ENCODE data around the gene DCHS1.
"Not testable (repeated sequence)": the region's sequence is repeated elsewhere in the genome, so short reads cannot be mapped to it uniquely, and the experiment has no call there.

The DCHS1 gene, protein sequence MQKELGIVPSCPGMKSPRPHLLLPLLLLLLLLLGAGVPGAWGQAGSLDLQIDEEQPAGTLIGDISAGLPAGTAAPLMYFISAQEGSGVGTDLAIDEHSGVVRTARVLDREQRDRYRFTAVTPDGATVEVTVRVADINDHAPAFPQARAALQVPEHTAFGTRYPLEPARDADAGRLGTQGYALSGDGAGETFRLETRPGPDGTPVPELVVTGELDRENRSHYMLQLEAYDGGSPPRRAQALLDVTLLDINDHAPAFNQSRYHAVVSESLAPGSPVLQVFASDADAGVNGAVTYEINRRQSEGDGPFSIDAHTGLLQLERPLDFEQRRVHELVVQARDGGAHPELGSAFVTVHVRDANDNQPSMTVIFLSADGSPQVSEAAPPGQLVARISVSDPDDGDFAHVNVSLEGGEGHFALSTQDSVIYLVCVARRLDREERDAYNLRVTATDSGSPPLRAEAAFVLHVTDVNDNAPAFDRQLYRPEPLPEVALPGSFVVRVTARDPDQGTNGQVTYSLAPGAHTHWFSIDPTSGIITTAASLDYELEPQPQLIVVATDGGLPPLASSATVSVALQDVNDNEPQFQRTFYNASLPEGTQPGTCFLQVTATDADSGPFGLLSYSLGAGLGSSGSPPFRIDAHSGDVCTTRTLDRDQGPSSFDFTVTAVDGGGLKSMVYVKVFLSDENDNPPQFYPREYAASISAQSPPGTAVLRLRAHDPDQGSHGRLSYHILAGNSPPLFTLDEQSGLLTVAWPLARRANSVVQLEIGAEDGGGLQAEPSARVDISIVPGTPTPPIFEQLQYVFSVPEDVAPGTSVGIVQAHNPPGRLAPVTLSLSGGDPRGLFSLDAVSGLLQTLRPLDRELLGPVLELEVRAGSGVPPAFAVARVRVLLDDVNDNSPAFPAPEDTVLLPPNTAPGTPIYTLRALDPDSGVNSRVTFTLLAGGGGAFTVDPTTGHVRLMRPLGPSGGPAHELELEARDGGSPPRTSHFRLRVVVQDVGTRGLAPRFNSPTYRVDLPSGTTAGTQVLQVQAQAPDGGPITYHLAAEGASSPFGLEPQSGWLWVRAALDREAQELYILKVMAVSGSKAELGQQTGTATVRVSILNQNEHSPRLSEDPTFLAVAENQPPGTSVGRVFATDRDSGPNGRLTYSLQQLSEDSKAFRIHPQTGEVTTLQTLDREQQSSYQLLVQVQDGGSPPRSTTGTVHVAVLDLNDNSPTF (N-terminal part only)

DNA sequence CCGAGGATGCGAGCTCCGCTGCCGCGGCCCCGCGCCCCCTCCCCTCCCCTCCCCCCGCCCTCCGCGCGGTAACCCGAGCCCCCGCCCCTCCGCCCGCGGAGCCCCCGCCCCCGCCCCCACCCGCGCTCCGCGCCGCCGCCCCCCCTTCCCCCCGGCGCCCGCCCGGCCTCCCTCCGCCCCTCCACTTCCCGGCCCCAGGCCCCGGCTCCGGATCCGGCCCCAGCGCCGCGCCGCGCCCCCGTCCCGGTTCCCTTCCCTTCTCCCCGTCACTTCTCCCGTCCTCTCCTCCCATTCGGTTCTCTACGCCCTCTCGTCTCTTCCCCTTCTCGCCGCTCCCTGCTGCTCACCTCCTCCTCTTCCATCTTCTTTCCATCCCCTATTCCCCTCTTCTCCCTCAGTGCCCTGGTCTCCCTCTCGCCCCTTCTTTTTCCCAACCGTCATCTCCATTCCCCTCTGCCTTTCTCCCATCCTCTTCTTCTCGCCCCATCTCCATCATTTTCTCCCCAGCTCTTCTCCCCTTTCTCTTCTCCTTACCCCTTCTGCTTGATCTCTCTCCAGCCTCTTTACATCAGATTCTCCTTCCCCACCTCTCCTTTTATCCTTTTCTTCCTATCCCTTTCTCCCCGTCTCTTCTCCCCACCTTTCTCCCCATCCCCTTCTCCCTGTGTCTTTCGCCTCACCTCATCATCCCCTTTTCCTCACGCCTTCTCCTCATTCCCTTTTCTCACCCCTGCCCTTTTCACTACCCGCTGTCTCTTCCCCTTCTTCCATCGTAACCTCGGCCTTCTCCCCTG lies at the start of gene DCHS1:
Gene DCHS1, minus strand, starts transcription at position 20 of the 794 bp plus-strand sequence. CDS start 14,196 bp downstream, outside the sequence.
- DNase-seq: no peak

DNA sequence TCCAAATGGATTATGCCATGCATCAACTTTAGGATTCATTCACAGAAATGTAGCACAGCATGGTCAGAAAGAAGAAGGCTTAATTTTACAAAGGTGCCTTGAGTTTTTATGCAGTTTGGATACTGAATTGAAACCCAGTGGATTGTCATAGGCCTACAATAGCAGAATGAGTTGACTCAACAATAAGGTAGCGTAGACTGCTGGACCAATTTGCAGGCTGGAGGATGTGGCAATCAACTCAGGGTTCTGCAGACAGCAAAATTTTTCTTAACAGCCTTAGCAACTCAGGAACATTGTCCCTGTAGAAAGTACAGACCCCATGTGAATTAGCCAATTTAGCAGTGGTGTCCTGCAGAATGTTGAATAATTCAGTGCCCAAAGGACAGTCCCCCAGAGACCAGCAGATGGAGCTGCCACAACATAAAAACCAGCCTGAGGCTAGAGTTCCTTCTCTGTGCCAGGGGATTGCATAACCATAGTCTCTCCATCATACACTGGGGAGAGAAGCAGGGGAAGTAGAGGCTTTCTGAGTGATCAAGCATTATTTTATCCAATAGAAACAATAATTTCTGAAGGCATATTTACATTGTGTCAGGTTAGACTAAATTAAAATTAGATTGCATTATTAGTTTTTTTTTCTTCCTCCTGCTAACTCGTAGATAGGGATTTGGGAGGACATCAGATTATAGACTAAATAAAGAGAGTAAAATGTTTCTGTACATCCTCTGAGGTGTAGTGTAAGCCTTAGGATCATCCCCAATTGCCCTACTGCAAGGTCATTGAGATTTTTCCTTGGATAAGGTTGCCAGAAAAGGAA lies 47.8 kb upstream of the DCHS1 start:
- DNase-seq: no peak

DNA sequence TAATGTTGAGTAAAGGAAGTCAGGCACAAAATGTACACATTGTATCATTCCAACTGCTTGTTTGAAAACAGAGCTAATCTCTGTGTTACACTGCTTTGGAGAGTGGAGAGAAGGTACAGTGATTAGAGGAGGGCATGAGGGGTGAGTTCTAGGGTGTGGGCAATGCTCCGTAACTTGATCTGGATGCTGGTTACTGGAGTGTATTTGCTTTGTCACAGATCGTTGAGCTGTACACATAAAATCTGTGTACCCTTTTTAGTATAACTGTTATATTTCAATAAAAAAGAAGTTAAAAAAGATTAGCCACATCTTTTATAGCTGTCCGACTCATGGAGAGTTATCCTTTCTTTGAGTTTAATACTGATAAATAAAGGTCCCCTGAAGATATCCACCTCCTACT lies 46.3 kb upstream of the DCHS1 start:
- not testable (repeated sequence) for DNase-seq

DNA sequence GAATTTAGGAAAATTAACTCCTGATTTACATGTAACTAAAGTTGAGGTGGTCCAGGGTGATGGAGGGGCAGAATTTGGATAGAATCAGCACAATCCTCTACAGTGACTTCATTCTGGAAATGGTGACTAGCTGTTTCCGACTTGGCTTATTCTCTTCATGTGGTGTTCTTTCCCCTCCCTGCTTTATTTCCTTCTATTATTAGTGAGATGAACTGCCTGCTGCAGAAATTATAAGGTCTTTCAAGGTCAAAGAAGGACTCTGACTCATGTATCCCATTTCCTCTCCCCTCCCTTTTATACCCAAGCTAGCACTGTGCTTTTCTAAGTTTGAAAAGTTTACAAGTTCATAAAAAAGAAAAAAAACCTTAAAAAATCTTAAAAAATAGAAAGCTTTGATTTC lies 39.8 kb upstream of the DCHS1 start:
- DNase-seq: no peak

DNA sequence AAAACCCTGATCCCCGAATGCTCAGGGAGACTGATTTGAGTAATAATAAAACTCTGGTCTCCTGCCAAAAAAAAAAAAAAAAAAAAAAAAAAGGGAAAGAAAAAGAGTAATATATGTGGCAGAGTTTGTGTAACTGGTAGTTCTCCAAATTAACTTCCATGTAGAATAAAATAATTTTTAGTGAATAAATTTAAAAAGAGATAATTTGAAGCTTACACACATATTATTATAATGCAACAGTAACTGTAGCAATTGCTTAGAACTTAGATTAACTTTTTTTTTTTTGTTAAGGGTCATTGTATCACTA lies 38.6 kb upstream of the DCHS1 start:
- no peak for DNase-seq

DNA sequence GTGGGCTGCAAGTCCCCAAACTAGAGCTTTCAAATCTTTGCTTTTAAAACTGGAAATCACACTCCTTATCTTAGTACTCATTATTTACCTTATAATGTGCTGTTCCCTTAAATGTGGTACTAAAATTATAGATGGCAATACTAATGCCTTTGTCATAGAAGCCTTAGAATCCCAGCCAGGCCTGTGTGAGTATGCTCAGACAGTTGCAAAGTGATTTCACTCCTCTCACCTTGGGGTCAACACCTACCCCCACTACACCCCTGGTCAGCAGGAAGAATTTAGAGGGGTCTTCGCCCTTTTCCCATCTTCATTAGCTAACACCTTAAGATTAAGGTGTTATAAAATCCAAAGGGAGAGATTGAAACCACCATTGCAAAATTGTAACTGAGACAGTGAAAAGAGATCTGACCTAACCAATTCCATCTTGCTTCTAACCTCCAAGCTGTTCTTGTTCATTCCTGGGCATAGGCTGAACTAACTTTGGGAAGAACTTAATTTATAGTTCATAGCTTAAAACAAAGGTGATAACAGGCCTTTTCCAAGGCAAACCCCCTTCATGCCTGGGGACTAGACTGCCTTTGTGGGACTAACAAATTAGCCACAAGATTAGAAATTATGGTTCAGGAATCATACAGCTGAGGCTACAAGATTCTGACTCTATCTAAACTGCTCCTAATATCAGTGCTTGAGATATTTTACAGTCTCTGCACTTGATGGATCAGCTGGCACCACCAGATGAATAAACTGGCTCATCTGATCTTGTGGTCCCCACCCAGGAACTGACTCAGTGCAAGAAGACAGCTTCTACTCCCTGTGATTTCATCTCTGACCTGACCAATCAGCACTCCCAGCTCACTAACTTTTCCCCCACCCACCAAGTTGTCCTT lies 38.0 kb upstream of the DCHS1 start:
- no peak for DNase-seq

DNA sequence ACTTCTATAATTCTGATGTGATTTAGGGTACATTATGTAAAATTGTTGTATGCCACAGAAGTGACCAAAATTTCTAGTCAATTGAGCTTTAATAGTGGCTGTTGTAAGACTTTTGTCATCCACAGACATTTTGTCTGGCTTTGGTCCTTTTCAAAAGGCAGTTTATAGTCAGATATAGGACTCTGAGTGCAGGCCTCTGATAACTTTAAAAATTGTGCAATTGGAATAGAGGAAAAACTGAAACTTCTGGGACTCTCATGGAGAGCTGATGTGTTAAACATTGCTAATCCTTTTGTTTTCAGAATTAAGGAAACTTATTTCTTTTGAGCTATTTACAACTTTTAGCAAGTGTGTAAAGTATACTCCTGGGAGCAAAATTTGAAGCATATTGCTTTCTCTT lies 36.5 kb upstream of the DCHS1 start:
- no peak for DNase-seq

DNA sequence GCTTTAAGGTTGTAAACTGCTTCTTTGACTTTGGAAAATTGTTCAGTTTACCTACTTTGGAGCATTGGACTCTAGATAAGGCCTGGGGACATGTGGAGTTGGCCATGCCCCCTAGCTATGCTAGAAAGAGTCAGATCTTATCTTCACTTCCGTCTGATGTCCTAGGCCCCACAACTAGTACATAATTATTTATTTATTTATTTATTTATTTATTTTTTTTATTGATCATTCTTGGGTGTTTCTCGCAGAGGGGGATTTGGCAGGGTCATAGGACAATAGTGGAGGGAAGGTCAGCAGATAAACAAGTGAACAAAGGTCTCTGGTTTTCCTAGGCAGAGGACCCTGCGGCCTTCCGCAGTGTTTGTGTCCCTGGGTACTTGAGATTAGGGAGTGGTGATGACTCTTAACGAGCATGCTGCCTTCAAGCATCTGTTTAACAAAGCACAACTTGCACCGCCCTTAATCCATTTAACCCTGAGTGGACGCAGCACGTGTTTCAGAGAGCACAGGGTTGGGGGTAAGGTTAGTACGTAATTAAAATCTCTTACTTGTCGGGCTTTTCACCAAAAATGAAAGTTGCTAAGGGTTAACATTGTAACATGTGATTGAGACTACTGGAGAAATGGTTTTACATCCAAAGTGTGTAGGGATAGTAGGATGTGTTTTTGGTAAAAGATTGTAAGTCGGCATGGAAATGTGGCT lies 35.0 kb upstream of the DCHS1 start:
- DNase-seq: not testable (repeated sequence)

DNA sequence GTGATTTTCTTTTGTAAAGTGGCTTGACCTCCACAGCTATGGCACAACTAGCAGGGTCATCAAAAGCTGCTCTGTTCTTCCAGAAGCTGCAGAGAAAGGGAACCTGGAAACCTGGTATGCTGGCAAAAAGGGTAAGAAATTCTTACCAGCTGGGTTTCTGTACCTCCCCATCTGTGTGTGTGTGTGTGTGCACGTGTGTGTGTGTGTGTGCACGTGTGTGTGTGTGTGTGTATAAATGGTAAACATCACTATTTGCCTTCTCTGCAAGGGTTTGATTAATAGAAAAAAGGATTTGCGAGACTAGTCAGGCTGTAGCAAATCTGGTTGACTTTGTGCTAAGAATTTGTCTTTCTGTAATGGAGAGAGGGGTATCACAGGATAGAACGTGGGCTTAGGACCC lies 32.3 kb upstream of the DCHS1 start:
- no peak for DNase-seq

DNA sequence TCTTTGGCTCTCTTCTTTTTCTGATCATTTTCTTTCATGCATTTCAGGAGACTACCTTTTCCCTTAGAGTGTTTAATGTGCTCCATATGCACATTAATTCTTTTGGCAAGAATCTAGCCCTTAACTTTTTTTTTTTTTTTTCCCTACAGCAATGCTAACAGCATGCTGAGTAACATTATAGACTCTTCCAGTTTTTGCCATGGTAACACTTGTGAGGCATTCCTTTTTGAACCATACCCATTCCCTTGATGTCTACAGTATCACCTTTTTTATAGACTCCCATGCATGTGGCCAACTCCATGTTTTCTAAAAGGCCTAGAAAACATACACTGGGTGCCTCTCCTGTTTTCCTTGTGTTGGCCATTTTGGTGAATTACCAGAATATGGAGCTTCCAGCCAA lies 30.4 kb upstream of the DCHS1 start:
- no peak for DNase-seq

DNA sequence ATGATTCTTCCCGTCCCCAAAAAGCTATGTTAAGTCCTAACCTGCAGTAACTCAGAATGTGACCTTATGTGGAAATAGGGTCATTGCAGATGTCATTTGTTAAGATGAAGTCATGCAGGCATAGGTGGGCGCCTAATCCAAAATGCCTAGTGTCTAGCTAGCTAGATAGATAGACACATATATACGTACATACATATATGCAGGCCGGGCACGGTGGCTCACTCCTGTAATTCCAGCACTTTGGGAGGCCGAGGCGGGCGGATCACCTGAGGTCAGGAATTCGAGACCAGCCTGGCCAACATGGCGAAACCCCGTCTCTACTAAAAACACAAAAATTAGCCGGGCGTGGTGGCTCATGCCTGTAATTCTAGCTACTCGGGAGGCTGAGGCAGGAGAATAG lies 28.5 kb upstream of the DCHS1 start:
- DNase-seq: not testable (repeated sequence)

DNA sequence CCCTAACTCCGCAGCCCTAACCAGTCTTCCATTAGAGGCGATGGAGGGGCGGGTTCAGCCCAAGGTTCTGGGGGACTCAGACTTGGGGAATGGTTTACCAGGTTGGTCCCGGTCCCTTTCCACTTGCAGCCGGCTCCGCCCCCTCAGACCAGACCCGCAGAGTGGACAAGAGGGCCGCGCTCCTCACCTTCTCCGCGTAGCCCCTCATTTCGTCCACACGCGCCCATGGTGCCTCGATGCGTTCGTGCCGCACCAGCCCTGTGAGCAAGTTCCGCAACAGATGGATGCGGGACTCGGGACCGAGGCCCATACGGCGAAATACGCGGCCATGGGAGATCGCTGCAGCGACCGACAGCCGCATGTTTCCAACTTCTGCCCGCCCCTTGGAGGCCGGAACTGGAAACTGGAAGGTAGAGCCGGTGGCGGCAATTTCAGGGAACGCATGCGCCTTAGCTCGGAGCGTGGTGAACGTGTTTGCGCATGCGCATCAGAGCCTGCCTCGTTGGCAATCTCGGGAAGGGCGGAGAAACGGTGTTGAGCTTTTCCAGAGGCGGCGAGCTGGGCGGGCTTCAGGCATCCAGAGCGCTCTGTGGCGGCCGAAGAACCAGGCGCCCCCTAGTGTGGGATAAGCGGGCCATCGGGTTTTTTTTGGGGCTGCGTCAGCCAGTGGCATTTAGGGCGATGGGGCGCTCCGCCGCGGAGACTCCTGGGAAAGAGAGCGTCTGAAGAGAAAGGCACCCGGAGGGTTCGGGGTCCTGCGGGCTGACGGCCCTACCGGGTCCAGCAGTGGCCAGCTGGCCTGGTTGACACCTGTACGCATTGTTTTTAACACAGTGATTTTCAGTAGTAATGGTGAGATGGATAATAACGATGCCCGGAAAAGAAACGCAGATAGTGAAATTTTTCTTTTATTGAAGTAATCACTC lies 27.6 kb upstream of the DCHS1 start, which contains the start of gene MRPL17:
Gene MRPL17, minus strand, starts transcription at position 405 of the 926 bp plus-strand sequence. Its CDS starts 44 bp downstream, at position 361.
- DNase-seq: peak; percentile 94

DNA sequence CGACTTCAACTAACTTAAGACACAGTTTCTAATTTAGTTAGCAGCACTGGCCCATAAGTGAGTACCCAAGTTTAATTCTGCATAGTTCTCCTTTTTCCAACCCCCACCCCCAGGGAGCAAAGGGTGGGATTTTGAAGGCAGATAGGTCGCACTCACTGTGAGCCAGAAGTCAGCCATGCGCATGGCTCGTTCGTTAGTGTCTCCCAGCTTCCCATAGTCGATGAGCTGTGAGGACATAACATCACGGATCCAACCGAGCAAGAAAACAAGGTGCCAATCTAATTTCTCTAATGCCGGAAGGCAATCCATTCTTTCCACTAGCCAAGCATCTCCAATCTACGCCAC lies 27.0 kb upstream of the DCHS1 start:
- no peak for DNase-seq

DNA sequence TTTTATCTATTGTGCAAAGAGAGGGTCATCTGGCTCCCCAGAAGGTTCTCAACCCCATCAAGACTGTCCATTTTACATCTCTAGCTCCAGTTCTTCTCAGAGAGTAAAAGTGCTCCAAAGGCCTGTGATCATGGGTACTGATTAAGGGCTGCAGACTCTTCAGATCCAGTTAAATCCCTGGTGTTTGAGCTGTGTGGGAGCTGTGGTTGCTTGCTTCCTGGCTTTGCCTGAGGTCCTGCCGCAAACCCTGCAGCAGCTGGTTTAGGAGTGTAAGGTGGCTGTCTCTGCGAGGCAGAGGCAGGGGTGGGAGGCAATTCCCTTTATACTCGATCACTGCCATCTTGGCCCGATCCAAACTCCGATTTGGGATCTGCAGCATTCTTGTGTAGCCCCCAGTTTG lies 26.3 kb upstream of the DCHS1 start:
- DNase-seq: no peak

DNA sequence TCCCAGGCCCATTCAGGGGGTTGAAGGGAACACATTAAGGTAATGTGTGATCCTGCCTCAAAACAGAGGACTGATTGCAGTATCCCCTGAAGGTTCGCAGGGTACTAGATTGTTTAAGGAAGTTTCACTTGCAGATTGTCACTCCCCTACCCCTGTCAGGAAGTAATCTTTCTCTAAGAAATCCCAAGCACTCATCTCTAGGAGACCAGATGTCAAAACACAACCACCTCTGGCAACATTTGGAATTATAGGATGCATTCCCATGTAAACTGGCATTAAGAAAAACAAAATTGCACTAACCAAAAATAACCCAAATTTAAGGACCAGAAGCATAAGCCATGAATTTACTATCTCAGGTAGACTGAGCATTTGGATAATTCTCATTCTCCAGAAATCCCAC lies 25.9 kb upstream of the DCHS1 start:
- DNase-seq: no peak

DNA sequence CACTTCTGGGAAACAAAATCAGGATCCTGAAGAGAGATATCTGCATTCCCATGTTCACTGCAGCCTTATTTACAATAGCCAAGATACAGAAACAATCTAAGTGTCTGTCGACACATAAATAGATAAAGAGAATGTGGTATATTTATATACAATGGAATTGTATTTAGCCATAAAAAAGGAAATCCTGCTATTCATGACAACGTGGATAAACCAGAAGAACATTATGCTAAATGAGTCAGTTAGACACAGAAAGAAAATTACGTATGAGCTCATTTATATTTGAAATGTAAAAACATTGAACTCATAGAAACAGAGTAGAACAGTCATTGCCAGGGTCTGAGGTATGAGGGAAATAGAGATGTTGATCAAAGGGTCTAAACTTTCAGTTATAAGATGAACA lies 21.4 kb upstream of the DCHS1 start:
- no peak for DNase-seq

DNA sequence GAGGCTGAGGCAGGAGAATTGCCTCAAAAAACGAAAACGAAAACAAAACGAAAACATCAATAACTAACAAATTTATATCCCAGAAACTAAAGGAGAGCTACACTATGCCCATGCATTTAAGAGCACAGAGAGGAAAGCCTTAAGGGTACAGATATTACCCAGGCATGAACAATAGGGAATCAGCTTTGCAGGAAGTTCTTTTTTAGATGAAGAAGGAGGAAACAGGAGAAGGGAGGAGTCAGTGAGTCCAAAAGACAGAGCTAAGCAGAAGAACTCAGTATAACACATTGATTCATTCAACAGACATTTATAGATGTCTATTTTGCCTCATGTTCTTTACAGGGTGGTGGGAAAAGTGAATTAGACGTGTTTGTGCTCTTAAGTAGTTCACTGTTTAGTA lies 19.3 kb upstream of the DCHS1 start:
- DNase-seq: no peak

DNA sequence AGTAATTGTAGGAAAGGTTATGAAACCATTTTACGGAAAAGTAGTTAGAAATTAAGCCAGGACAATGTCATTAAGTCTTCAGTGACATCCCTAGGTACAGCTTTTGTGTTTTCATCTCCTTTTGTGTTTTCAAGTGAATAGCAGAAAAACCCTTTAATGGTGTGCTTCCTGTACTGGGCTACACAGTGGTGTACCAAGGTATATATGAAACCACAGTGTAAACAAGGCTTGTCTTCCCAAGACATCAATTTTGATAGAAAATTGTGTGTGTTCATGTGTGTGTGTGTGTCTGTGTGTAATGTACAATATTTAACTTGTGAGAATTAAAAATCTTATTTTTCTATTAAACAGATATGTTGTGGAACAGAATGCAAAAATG lies 18.6 kb upstream of the DCHS1 start:
- DNase-seq: no peak

Data from NCI-H1417 treated with DMSO at 0.1 percent for 48 hours (cell line).